C4-2B (cell line): ENCODE data around the gene TMEM132E.

Experiments
- ZFX ChIP-seq: fragments of 450-650 bp; IDR thresholded peaks from 2 replicates; pipeline ENCODE4 v1.6.1; 2017
- TF ChIP-seq, protein P1 (sequence below): fragments of 450-650 bp; conservative IDR thresholded peaks from 2 replicates; pipeline ENCODE4 v1.5.1; 2017; ENCODE audit warnings: mild to moderate bottlenecking

DNA sequence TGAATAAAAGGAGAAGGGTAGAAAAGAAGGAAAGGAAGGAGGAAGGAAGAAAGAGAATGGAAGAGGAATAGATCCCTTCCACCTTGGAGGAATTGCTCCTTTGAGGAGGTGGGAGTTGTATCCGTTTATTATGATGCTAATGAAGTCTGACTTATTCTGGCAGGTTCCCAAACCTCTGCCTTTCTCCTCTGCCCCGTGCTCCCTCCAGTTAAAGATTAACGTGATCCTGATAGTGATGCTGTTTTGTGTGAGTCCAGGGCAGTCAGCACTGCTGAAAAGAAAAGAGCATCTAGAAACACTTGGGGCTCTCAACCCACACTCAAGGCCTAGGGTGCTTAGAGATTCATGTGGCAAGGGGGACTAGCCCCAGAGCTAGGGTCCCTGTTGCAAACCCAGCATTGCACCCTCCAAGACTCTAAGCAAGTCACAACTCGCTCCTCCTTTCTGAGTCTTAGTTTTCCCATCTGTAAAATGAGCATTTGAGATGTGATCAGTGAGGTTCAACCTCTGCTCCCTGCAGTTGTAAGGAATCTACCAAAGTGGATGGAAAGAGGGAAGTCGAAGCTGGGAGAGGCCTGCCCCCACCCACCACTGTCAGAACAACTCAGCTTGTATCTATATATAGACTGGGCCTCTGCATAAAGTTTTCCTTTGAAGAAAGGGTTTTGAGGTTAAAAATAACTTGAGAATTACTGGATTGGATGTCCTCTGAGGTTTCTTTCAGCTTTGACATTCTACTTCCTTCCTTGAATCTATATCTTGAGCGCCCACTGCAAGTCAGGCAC, 46.9 kb upstream of the TMEM132E start:
- TF ChIP-seq, protein P1, sequence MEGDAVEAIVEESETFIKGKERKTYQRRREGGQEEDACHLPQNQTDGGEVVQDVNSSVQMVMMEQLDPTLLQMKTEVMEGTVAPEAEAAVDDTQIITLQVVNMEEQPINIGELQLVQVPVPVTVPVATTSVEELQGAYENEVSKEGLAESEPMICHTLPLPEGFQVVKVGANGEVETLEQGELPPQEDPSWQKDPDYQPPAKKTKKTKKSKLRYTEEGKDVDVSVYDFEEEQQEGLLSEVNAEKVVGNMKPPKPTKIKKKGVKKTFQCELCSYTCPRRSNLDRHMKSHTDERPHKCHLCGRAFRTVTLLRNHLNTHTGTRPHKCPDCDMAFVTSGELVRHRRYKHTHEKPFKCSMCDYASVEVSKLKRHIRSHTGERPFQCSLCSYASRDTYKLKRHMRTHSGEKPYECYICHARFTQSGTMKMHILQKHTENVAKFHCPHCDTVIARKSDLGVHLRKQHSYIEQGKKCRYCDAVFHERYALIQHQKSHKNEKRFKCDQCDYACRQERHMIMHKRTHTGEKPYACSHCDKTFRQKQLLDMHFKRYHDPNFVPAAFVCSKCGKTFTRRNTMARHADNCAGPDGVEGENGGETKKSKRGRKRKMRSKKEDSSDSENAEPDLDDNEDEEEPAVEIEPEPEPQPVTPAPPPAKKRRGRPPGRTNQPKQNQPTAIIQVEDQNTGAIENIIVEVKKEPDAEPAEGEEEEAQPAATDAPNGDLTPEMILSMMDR: no peak
- TF ChIP-seq ZFX: no peak
